ENCODE results near the gene KCNA5.

- no peak for TF ChIP-seq CTCF (conservative IDR thresholded peaks at IDR 0.05; ENCODE audit: low read depth, low read length)
- TF ChIP-seq RFX5 (IDR thresholded peaks at IDR 0.05; ENCODE audit: low read depth, low read length), result no peak
- no peak for TF ChIP-seq CHD1 (IDR thresholded peaks at IDR 0.05; ENCODE audit: low read depth, low read length)
- TF ChIP-seq POLR2A (IDR thresholded peaks at IDR 0.05; ENCODE audit: low read depth, low read length), result no peak
- no peak for TF ChIP-seq RAD21 (IDR thresholded peaks at IDR 0.05; ENCODE audit: low read length)
- no peak for TF ChIP-seq FOS (IDR thresholded peaks at IDR 0.05; ENCODE audit: low read depth, low read length)
- no peak for TF ChIP-seq MXI1 (IDR thresholded peaks at IDR 0.05; ENCODE audit: borderline replicate concordance, low read depth, low read length)
Measured at GRCh38 chr12:5035618-5036017, 8.1 kb upstream of the KCNA5 start.
